Measurements from ENCODE around the gene SPATS2.
"Not testable (repeated sequence)": the region's sequence is repeated elsewhere in the genome, so short reads cannot be mapped to it uniquely, and the experiment has no call there.

The SPATS2 gene

GRCh38 chr12:49525942-49526341 lies 158.7 kb downstream of the SPATS2 start:
- DNase-seq, result no peak

GRCh38 chr12:49527361-49528130 lies 160.3 kb downstream of the SPATS2 start:
- no peak for DNase-seq

GRCh38 chr12:49529414-49529813 lies 162.2 kb downstream of the SPATS2 start:
- DNase-seq, result no peak

- DNase-seq, result no peak
Measured at GRCh38 chr12:49531745-49532144, 164.5 kb downstream of the SPATS2 start.

- no peak for DNase-seq
Measured at GRCh38 chr12:49533331-49533730, 166.1 kb downstream of the SPATS2 start.

GRCh38 chr12:49534122-49534521 lies 166.9 kb downstream of the SPATS2 start:
- DNase-seq, result not testable (repeated sequence)

GRCh38 chr12:49534731-49535278 lies 167.5 kb downstream of the SPATS2 start:
- DNase-seq, result no peak

- DNase-seq, result no peak
Measured at GRCh38 chr12:49535921-49536525, 168.8 kb downstream of the SPATS2 start.

- DNase-seq, result no peak
Measured at GRCh38 chr12:49536526-49537071, 169.3 kb downstream of the SPATS2 start.

GRCh38 chr12:49537231-49537751 lies 170.0 kb downstream of the SPATS2 start:
- DNase-seq, result no peak

- peak; percentile 29 for DNase-seq
Measured at GRCh38 chr12:49537752-49538509, 170.7 kb downstream of the SPATS2 start.

- peak; percentile 85 for DNase-seq
Measured at GRCh38 chr12:49538510-49539403, 171.5 kb downstream of the SPATS2 start, which contains the start of gene KCNH3. Gene KCNH3, plus strand, starts transcription at chr12:49539030. Its CDS starts 387 bp downstream, at chr12:49539417.

GRCh38 chr12:49539406-49540228 lies 172.4 kb downstream of the SPATS2 start:
- no peak for DNase-seq

GRCh38 chr12:49540229-49541139 lies 173.2 kb downstream of the SPATS2 start:
- DNase-seq, result no peak

GRCh38 chr12:49541140-49541861 lies 174.0 kb downstream of the SPATS2 start:
- DNase-seq, result no peak

- no peak for DNase-seq
Measured at GRCh38 chr12:49541911-49542505, 174.7 kb downstream of the SPATS2 start.

GRCh38 chr12:49542592-49543160 lies 175.4 kb downstream of the SPATS2 start:
- no peak for DNase-seq

All from stimulated activated naive CD4-positive, alpha-beta T cell treated with Interleukin-2 at 50 U/mL for 16 hours (primary cell).